ENCODE results near the gene CCDC148. TPM values are rescaled to one million over a fixed set of nuclear protein-coding genes. Genes with fewer than 3 reads are reported as not detected.
"Not testable (repeated sequence)": the region's sequence is repeated elsewhere in the genome, so short reads cannot be mapped to it uniquely, and the experiment has no call there.

CCDC148 gene
- total and polyA plus RNA-seq, 8 donors, result 0.64 to 6.0 (median 3.5) TPM

DNA sequence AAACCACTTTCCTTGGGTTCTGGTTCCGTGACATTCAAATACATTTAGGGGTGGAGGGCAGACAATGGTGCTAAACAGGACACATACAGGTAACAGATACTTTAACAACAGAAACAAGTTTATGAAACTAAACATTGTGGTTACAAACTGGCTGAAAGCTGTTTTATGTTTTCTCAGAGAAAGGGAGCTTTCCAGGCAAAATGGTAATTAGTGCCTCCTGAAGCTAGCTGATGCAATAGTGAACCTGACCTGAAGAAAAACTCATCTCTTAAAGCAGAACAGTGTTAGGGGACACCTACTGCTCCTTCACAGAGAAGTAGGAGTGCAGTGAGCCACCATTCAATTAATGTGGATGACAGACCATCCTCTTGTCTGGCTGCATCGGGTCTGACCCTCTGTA lies 138.9 kb downstream of the CCDC148 start:
- Histone ChIP-seq H3K4me1 (peaks cover 0 to 10% of the 10 kb centered on the region in 2 donors), H3K9me3 (no peaks in the 10 kb centered on the region), H3K27me3 (no peaks in the 10 kb centered on the region), H3K27ac (no peak overlapping the region), H3K36me3 (no peaks in the 10 kb centered on the region), H3K4me3 (no peak overlapping the region)
- ATAC-seq (no peak), DNase-seq (no peak)
- intact Hi-C loops (cut with DNase I), result no loop called here
- TF ChIP-seq, protein P1, sequence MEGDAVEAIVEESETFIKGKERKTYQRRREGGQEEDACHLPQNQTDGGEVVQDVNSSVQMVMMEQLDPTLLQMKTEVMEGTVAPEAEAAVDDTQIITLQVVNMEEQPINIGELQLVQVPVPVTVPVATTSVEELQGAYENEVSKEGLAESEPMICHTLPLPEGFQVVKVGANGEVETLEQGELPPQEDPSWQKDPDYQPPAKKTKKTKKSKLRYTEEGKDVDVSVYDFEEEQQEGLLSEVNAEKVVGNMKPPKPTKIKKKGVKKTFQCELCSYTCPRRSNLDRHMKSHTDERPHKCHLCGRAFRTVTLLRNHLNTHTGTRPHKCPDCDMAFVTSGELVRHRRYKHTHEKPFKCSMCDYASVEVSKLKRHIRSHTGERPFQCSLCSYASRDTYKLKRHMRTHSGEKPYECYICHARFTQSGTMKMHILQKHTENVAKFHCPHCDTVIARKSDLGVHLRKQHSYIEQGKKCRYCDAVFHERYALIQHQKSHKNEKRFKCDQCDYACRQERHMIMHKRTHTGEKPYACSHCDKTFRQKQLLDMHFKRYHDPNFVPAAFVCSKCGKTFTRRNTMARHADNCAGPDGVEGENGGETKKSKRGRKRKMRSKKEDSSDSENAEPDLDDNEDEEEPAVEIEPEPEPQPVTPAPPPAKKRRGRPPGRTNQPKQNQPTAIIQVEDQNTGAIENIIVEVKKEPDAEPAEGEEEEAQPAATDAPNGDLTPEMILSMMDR (IDR thresholded peaks at IDR 0.05), result no peak

DNA sequence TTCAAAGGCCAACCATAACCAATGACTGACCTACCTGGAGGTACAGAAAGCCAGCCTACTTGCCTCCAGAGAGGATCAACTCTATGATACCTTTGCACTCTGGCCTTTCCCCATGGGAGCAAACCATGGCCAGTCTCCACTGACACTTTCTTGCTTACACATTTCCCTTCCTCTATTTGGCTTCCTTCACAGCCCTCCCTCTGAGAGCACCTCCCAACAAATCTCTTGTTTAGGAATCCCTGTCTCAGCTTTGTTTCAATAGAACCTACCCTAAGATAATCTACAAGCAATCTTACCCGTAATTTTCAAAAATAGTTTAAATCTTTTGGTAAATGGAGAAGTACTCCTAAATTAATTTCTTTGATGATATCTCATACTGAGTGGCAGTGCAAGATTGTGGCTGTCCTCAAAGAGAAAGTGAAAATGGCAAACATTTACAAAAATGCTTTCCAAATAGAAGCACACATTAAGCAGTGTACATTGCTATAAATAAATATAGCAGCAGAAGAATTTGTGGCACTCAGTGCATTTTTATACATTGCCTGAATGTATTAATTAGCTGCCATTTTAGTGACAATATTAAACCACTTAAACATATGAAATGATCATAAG lies 140.6 kb downstream of the CCDC148 start:
- no peaks in the 10 kb centered on the region for H3K36me3 ChIP-seq
- no peak for ATAC-seq
- no peaks in the 10 kb centered on the region for H3K27me3 ChIP-seq
- no peak for DNase-seq
- H3K4me1 ChIP-seq, result peaks cover 0 to 10% of the 10 kb centered on the region in 2 donors
- intact Hi-C loops (cut with DNase I), result no loop called here
- H3K27ac ChIP-seq, result no peak overlapping the region
- no peaks in the 10 kb centered on the region for H3K9me3 ChIP-seq
- TF ChIP-seq, protein P1 (IDR thresholded peaks at IDR 0.05), result no peak
- no peak overlapping the region for H3K4me3 ChIP-seq

DNA sequence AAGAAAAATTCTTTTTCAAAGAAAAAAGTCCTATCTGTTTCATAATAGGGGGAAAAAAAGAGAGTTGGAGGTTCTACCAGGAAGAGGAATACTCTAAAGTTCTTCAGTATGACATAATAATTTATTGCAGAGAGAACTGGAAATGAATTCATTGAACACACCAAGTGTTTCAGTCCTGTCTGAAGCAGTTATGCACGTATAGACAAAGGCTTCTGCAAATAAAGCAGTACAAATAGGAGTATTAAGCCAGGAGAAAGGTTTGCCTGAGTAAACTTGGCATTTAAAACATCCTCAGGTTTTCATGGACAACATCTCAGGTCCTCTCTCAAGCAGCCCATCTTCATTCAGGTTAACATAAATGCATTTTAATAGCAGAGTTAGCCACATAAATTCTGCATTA lies 141.6 kb downstream of the CCDC148 start:
- TF ChIP-seq, protein P1 (IDR thresholded peaks at IDR 0.05), result no peak
- DNase-seq, result no peak
- intact Hi-C loops (cut with DNase I), result no loop called here

DNA sequence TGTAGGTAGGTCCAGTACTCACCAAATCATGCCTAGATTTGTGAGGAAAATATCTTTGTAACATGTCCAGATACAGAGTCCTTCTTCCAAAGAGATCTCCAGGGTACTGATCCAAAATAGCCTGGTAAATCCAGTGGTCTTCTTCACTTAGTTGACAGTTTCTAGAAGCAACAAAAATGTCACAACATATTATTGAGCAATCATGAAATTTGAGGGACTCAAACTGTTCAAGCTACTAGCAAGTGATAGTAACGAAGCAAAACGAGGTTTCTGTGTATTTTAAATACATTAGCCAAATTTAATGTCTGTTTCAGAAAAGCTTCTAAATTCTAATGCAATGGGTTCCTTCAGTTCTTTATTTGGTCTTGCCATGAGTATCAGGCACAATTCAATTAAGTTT lies 142.8 kb downstream of the CCDC148 start:
- TF ChIP-seq, protein P1 (IDR thresholded peaks at IDR 0.05), result no peak
- no peak for DNase-seq
- no peak overlapping the region for H3K4me3 ChIP-seq

More for the DNA sequence above, 141.6 kb downstream of the CCDC148 start:
- Histone ChIP-seq H3K4me1 (peaks cover 0 to 10% of the 10 kb centered on the region in 2 donors), H3K27me3 (no peaks in the 10 kb centered on the region), H3K4me3 (no peak overlapping the region), H3K27ac (no peak overlapping the region), H3K36me3 (no peaks in the 10 kb centered on the region), H3K9me3 (no peaks in the 10 kb centered on the region)
- ATAC-seq, result no peak

DNA sequence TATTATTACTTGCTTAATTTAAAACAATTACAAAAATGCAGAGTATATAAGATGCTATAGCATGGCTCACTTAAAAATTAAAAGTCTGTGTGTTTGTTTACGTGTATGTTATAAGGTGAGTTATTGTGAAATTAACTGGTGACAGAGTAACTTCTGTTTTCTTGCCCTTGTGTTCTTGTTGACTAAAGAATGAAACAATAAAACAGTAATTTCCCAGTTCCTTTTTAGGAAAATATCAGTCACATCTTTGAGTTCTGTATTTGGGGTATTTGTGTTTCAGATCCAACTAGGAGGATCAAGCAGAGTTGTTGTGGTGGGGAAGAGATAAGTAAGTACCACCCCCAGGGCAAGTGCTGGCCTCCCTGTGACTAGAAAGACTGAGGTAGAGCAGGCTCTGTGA lies 143.6 kb downstream of the CCDC148 start:
- H3K27ac ChIP-seq, result no peak overlapping the region
- no peak for ATAC-seq

More for the DNA sequence above, 142.8 kb downstream of the CCDC148 start:
- intact Hi-C loops (cut with DNase I), result no loop called here
- Histone ChIP-seq H3K27ac (no peak overlapping the region), H3K27me3 (no peaks in the 10 kb centered on the region), H3K4me1 (peaks cover 0 to 5% of the 10 kb centered on the region in 2 donors), H3K9me3 (no peaks in the 10 kb centered on the region), H3K36me3 (no peaks in the 10 kb centered on the region)
- no peak for ATAC-seq

DNA sequence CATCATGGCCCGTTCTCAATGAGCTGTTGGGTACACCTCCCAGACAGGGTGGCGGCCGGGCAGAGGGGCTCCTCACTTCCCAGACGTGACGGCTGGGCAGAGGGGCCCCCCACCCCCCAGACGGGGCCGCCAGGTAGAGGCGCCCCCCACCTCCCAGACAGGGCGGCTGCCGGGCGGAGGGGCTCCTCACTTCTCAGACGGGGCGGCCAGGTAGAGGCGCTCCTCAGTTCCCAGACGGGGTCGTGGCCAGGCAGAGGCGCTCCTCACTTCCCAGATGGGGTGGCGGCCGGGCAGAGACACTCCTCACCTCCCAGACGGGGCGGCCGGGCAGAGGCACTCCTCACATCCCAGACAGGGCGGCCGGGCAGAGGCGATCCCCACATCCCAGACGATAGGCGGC lies 146.1 kb downstream of the CCDC148 start:
- H3K4me3 ChIP-seq; intact Hi-C loops (cut with DNase I); H3K9me3 ChIP-seq; ATAC-seq; H3K36me3 ChIP-seq; H3K4me1 ChIP-seq; H3K27me3 ChIP-seq; H3K27ac ChIP-seq: not testable (repeated sequence)
- DNase-seq, result peak in 1 of 4 donors; percentile 47

More for the DNA sequence above, 143.6 kb downstream of the CCDC148 start:
- no peaks in the 10 kb centered on the region for H3K27me3 ChIP-seq
- no peak for DNase-seq
- H3K4me3 ChIP-seq, result no peak overlapping the region
- H3K4me1 ChIP-seq, result peaks cover 0 to 5% of the 10 kb centered on the region in 2 donors
- H3K9me3 ChIP-seq, result no peaks in the 10 kb centered on the region
- TF ChIP-seq, protein P1 (IDR thresholded peaks at IDR 0.05), result no peak
- intact Hi-C loops (cut with DNase I), result no loop called here
- H3K36me3 ChIP-seq, result no peaks in the 10 kb centered on the region
